HG03175 (cell line): ENCODE data around the gene TCF7L2.

Experiments used
- ATAC-seq: cut with Tn5 transposase; IDR thresholded peaks from one replicate; pipeline ENCODE4 v1.9.1; 2021; ENCODE audit warnings: mild to moderate bottlenecking, moderate library complexity; ENCODE audit not compliant: unreplicated experiment

TCF7L2 gene

GRCh38 chr10:113135025-113135424 lies 185.0 kb downstream of the TCF7L2 start:
- ATAC-seq: no peak

GRCh38 chr10:113137941-113138685 lies 188.1 kb downstream of the TCF7L2 start:
- no peak for ATAC-seq

GRCh38 chr10:113138937-113139585 lies 189.0 kb downstream of the TCF7L2 start:
- no peak for ATAC-seq

GRCh38 chr10:113139699-113140098 lies 189.7 kb downstream of the TCF7L2 start:
- ATAC-seq: no peak

GRCh38 chr10:113140143-113141011 lies 190.3 kb downstream of the TCF7L2 start:
- no peak for ATAC-seq

- ATAC-seq: no peak
Observed at GRCh38 chr10:113142601-113143362, 192.7 kb downstream of the TCF7L2 start.

GRCh38 chr10:113144576-113144975 lies 194.5 kb downstream of the TCF7L2 start:
- no peak for ATAC-seq

GRCh38 chr10:113148071-113148825 lies 198.2 kb downstream of the TCF7L2 start:
- no peak for ATAC-seq

- ATAC-seq: no peak
Observed at GRCh38 chr10:113148901-113149300, 198.9 kb downstream of the TCF7L2 start.

GRCh38 chr10:113149626-113150025 lies 199.6 kb downstream of the TCF7L2 start:
- ATAC-seq: no peak

- no peak for ATAC-seq
Observed at GRCh38 chr10:113151190-113151666, 201.2 kb downstream of the TCF7L2 start.

- no peak for ATAC-seq
Observed at GRCh38 chr10:113153493-113154102, 203.6 kb downstream of the TCF7L2 start.

GRCh38 chr10:113157441-113157840 lies 207.4 kb downstream of the TCF7L2 start:
- no peak for ATAC-seq

GRCh38 chr10:113158183-113158582 lies 208.1 kb downstream of the TCF7L2 start:
- no peak for ATAC-seq

- ATAC-seq: no peak
Observed at GRCh38 chr10:113159563-113159962, 209.5 kb downstream of the TCF7L2 start.

GRCh38 chr10:113160641-113161040 lies 210.6 kb downstream of the TCF7L2 start:
- no peak for ATAC-seq

- no peak for ATAC-seq
Observed at GRCh38 chr10:113161066-113161465, 211.0 kb downstream of the TCF7L2 start.

GRCh38 chr10:113162960-113163359 lies 212.9 kb downstream of the TCF7L2 start:
- ATAC-seq: no peak

GRCh38 chr10:113165673-113166072 lies 215.6 kb downstream of the TCF7L2 start:
- no peak for ATAC-seq
